PC-9 (cell line): Measurements from ENCODE around the gene SLC8A1. TPM values are rescaled to one million over a fixed set of nuclear protein-coding genes. Genes with fewer than 3 reads are reported as not detected.

Source experiments
- BruUV-seq: library from RNA; stranded (reverse); fragments of 400-500 nt; replicated peaks from 2 replicates; lab custom pipeline; 2021; lab: Mats Ljungman, UMichigan
- CTCF ChIA-PET: fragments of 300-600 bp; sonication (Branson Sonifier 250); formaldehyde crosslinking; loops from one replicate; lab custom pipeline; 2022; ENCODE audit warnings: antibody characterized with exemption; lab: Charles Lee
- POLR2A ChIA-PET: fragments of 300-600 bp; sonication (Branson Sonifier 250); formaldehyde crosslinking; loops from one replicate; lab custom pipeline; 2022; ENCODE audit warnings: antibody characterized with exemption; ENCODE audit not compliant: unreplicated experiment; lab: Charles Lee
- DNase-seq, 2 experiments: peaks; one replicate each; pipeline versions ENCODE4 v3.0.0 to v3.0.0-alpha.2; 2015 to 2022; ENCODE audit warnings: mixed read lengths in 1 of 2
- H2AFZ ChIP-seq: fragments of 200-600 bp; sonication (generic); 2 replicates; pipeline ENCODE4 v1.8.1; 2017; ENCODE audit warnings: antibody characterized with exemption
- H3F3A ChIP-seq: fragments of 200-600 bp; sonication (generic); 2 replicates; pipeline ENCODE4 v1.8.1; 2017; ENCODE audit warnings: antibody characterized with exemption, mild to moderate bottlenecking, low read depth; ENCODE audit not compliant: insufficient read depth
- H3K27ac ChIP-seq: fragments of 200-600 bp; sonication (generic); 2 replicates; pipeline ENCODE4 v1.6.1; 2016; ENCODE audit warnings: mixed run types
- H3K27me3 ChIP-seq: fragments of 200-600 bp; sonication (generic); 2 replicates; pipeline ENCODE4 v1.6.1; 2016; ENCODE audit warnings: low read depth, mixed run types; ENCODE audit not compliant: insufficient read depth
- H3K36me3 ChIP-seq: fragments of 200-600 bp; sonication (generic); 2 replicates; pipeline ENCODE4 v1.6.1; 2016; ENCODE audit warnings: low read depth, mixed run types
- H3K4me1 ChIP-seq: fragments of 200-600 bp; sonication (generic); replicated peaks from 2 replicates; pipeline ENCODE4 v1.6.1; 2016; ENCODE audit warnings: mixed run types; ENCODE audit not compliant: insufficient read depth
- H3K4me2 ChIP-seq: fragments of 200-600 bp; sonication (generic); 2 replicates; pipeline ENCODE4 v1.6.1; 2017; ENCODE audit warnings: mixed run types
- H3K4me3 ChIP-seq: fragments of 200-600 bp; sonication (generic); 2 replicates; pipeline ENCODE4 v1.6.1; 2016; ENCODE audit warnings: mixed run types
- H3K79me2 ChIP-seq: fragments of 200-600 bp; sonication (generic); 2 replicates; pipeline ENCODE4 v1.6.1; 2017; ENCODE audit warnings: low read depth, mixed run types
- H3K9me2 ChIP-seq: fragments of 200-600 bp; sonication (generic); 2 replicates; pipeline ENCODE4 v1.8.1; 2017; ENCODE audit warnings: mild to moderate bottlenecking; ENCODE audit not compliant: insufficient read depth
- H3K9me3 ChIP-seq: fragments of 200-600 bp; sonication (generic); 2 replicates; pipeline ENCODE4 v1.8.1; 2016; ENCODE audit warnings: low read depth; ENCODE audit not compliant: insufficient read depth
- H4K20me1 ChIP-seq: fragments of 200-600 bp; sonication (generic); 2 replicates; pipeline ENCODE4 v1.8.1; 2017; ENCODE audit not compliant: insufficient read depth
- CTCF ChIP-seq: fragments of 200-600 bp; sonication (generic); conservative IDR thresholded peaks from 2 replicates; pipeline ENCODE4 v1.6.1; 2017; ENCODE audit warnings: mixed run types, antibody characterized with exemption, mild to moderate bottlenecking, moderate library complexity
- EZH2 ChIP-seq: fragments of 200-600 bp; sonication (generic); IDR thresholded peaks from 2 replicates; pipeline ENCODE4 v1.8.0; 2017; ENCODE audit warnings: antibody characterized with exemption, low read depth
- intact Hi-C: fragments of 100-400 bp; cut with micrococcal nuclease; formaldehyde crosslinking; loops from one replicate; pipeline ENCODE4 v1.10.0; 2022; ENCODE audit not compliant: unreplicated experiment
- total RNA-seq: library from RNA; stranded (reverse); gene quantifications from 2 replicates; pipeline ENCODE4 v1.2.3, GENCODE V29; 2021

Gene SLC8A1
- total RNA-seq, 1 experiment from 2014 or later: 13.5 TPM

- Histone ChIP-seq H3F3A (no peaks in the 10 kb centered on the region), H4K20me1 (no peaks in the 10 kb centered on the region), H3K9me2 (no peaks in the 10 kb centered on the region), H3K4me2 (no peak overlapping the region), H3K36me3 (no peaks in the 10 kb centered on the region), H3K27me3 (no peaks in the 10 kb centered on the region), H3K27ac (no peak overlapping the region), H3K4me1 (no peaks in the 10 kb centered on the region), H3K9me3 (no peaks in the 10 kb centered on the region), H3K4me3 (no peak overlapping the region), H2AFZ (no peak overlapping the region), H3K79me2 (no peaks in the 10 kb centered on the region)
- TF ChIP-seq CTCF (no peak), EZH2 (no peak)
- no peak for DNase-seq
- no TSS peak for BruUV-seq
- intact Hi-C loops: no loop called here
- POLR2A ChIA-PET: no interaction called here
- CTCF ChIA-PET: no interaction called here
Observed at GRCh38 chr2:40266201-40266600, 185.7 kb downstream of the SLC8A1 start.

GRCh38 chr2:40265602-40266001 lies 186.3 kb downstream of the SLC8A1 start:
- Histone ChIP-seq H4K20me1 (no peaks in the 10 kb centered on the region), H3K4me2 (no peak overlapping the region), H3F3A (no peaks in the 10 kb centered on the region), H3K36me3 (no peaks in the 10 kb centered on the region), H3K9me2 (no peaks in the 10 kb centered on the region), H3K79me2 (no peaks in the 10 kb centered on the region), H2AFZ (no peak overlapping the region), H3K4me3 (no peak overlapping the region), H3K9me3 (no peaks in the 10 kb centered on the region), H3K27ac (no peak overlapping the region), H3K27me3 (no peaks in the 10 kb centered on the region), H3K4me1 (no peaks in the 10 kb centered on the region)
- DNase-seq: no peak
- ChIA-PET CTCF (no interaction called here), POLR2A (no interaction called here)
- BruUV-seq: no TSS peak
- intact Hi-C loops: no loop called here
- TF ChIP-seq EZH2: no peak
- TF ChIP-seq CTCF: no peak

- H3F3A ChIP-seq: no peaks in the 10 kb centered on the region
- no peaks in the 10 kb centered on the region for H3K27me3 ChIP-seq
- H3K4me3 ChIP-seq: no peak overlapping the region
- no peaks in the 10 kb centered on the region for H3K4me1 ChIP-seq
- no peak overlapping the region for H2AFZ ChIP-seq
- no peaks in the 10 kb centered on the region for H3K79me2 ChIP-seq
- no peak for DNase-seq
- no TSS peak for BruUV-seq
- H3K4me2 ChIP-seq: no peak overlapping the region
- no peaks in the 10 kb centered on the region for H3K9me2 ChIP-seq
- H3K9me3 ChIP-seq: no peaks in the 10 kb centered on the region; the same call in 1 of the 2 replicates
- H3K36me3 ChIP-seq: no peaks in the 10 kb centered on the region
- intact Hi-C loops: no loop called here
- TF ChIP-seq EZH2 (no peak), CTCF (no peak)
- H3K27ac ChIP-seq: no peak overlapping the region
- ChIA-PET CTCF (no interaction called here), POLR2A (no interaction called here)
- no peaks in the 10 kb centered on the region for H4K20me1 ChIP-seq
Observed at GRCh38 chr2:40261042-40261441, 190.8 kb downstream of the SLC8A1 start.
